ENCODE results near the gene OR4C45. TPM values are rescaled to one million over a fixed set of nuclear protein-coding genes. Genes with fewer than 3 reads are reported as not detected.
"Not testable (repeated sequence)": the region's sequence is repeated elsewhere in the genome, so short reads cannot be mapped to it uniquely, and the experiment has no call there.

The OR4C45 gene
- total RNA-seq, 2 experiments from 2014 or later, result not detected

GRCh38 chr11:50075856-50076255, 43.2 kb downstream of the OR4C45 start:
- no peaks in the 10 kb centered on the region for H3K36me3 Mint-ChIP-seq (ENCODE audit: low read depth)
- H3K27me3 Mint-ChIP-seq (ENCODE audit: low read depth), result no peaks in the 10 kb centered on the region
- intact Hi-C loops (cut with micrococcal nuclease), result no loop called here
- peaks cover 2% of the 10 kb centered on the region for H3K4me1 Mint-ChIP-seq (ENCODE audit: low read depth)
- no peak overlapping the region for H3K4me3 Mint-ChIP-seq
- no peak for DNase-seq
- H3K27ac Mint-ChIP-seq, result no peak overlapping the region
- CTCF ChIA-PET, result interaction anchor here (0.8 kb wide), 1 partner anchor 14 kb away, joined by 5 read pairs; no protein-coding TSS in a partner anchor
- H3K9me3 Mint-ChIP-seq, result peaks cover 9% of the 10 kb centered on the region

DNA sequence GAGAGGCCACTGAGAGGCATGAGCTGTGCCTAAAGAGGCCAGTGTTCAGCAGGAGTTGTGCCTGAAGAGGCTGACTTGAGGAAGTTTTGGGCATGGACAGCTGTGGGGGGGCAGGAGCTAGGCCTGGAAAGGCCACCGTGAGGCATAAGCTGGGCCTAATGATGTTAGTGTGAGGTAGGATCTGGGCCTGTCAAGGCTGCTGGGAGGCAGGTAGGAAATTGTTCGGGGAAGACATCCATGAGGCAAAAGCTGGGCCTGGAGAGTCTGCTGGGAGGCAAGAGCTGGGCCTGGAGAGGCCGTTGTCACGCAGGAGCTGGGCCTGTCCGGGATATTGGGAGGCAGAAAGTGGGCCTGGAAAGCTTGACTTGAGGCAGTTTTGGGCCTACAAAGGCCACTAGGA, 44.9 kb downstream of the OR4C45 start:
- no peaks in the 10 kb centered on the region for H3K27me3 Mint-ChIP-seq (ENCODE audit: low read depth)
- intact Hi-C loops (cut with micrococcal nuclease), result no loop called here
- H3K27ac Mint-ChIP-seq, result no peak overlapping the region
- H3K9me3 Mint-ChIP-seq, result peaks cover 7% of the 10 kb centered on the region
- DNase-seq, result no peak
- H3K4me3 Mint-ChIP-seq, result no peak overlapping the region
- CTCF ChIA-PET, result no interaction called here
- H3K36me3 Mint-ChIP-seq (ENCODE audit: low read depth), result no peaks in the 10 kb centered on the region
- peaks cover 2% of the 10 kb centered on the region for H3K4me1 Mint-ChIP-seq (ENCODE audit: low read depth)

DNA sequence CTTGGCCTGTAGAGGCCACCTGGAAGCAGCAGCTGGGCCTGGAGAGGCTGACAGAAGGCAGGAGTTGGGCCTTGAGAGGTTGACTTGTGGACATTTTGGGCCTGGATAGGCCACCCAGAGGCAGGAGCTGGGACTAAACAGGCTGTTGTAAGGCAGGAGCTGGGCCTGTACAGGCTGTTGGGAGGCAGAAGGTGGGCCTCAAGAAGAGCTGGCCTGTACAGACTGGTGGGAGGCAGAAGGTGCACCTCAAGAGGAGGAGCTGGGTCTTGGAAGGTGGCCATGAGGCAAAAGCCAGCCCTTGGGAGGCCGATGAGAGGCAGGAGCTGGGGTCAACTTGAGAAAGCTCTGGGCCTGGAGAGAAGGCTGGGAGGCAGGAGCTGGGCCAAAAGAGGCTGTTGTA, 45.3 kb downstream of the OR4C45 start:
- DNase-seq, result no peak
- Mint-ChIP-seq H3K4me3 (no peak overlapping the region), H3K9me3 (peaks cover 6% of the 10 kb centered on the region), H3K27ac (no peak overlapping the region), H3K36me3 (ENCODE audit: low read depth) (no peaks in the 10 kb centered on the region), H3K4me1 (ENCODE audit: low read depth) (peaks cover 2% of the 10 kb centered on the region), H3K27me3 (ENCODE audit: low read depth) (no peaks in the 10 kb centered on the region)
- intact Hi-C loops (cut with micrococcal nuclease), result no loop called here
- CTCF ChIA-PET, result no interaction called here

DNA sequence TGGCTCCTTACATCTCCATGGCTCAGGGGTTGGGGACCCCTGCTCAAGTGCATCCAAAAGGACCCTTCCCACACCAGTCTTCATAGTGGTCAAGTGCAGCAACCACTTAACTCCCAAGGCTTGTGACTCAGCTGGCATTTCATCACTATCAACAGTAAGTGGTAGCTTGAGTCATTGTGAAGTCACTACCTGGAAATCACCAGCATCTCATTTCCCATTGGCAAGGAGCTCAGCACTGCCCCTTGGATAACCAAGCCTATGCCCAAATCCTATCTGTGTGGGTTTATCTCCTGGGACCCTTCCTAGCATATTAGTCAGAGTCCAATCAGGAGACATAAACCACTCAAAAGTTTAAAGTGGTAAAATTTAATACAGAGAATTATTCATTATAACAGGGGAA, 46.3 kb downstream of the OR4C45 start:
- CTCF ChIA-PET; H3K4me1 Mint-ChIP-seq (ENCODE audit: low read depth); H3K4me3 Mint-ChIP-seq; H3K9me3 Mint-ChIP-seq; H3K27me3 Mint-ChIP-seq (ENCODE audit: low read depth); intact Hi-C loops (cut with micrococcal nuclease); DNase-seq; H3K36me3 Mint-ChIP-seq (ENCODE audit: low read depth); H3K27ac Mint-ChIP-seq: not testable (repeated sequence)

GRCh38 chr11:50080256-50080655, 47.6 kb downstream of the OR4C45 start:
- intact Hi-C loops (cut with micrococcal nuclease), result no loop called here
- DNase-seq, result no peak
- Mint-ChIP-seq H3K27ac (no peak overlapping the region), H3K36me3 (ENCODE audit: low read depth) (no peaks in the 10 kb centered on the region), H3K9me3 (peaks cover 2% of the 10 kb centered on the region), H3K4me3 (no peak overlapping the region), H3K27me3 (ENCODE audit: low read depth) (no peaks in the 10 kb centered on the region), H3K4me1 (ENCODE audit: low read depth) (peaks cover 2% of the 10 kb centered on the region)
- CTCF ChIA-PET, result no interaction called here

Other genes with a start within 250 kb of the OR4C45 start
- gene OR4C13, start 80.5 kb upstream of the OR4C45 start, total RNA-seq, result not detected
- not detected for gene OR4C12, start 50.3 kb upstream of the OR4C45 start, total RNA-seq